CD4-positive, alpha-beta T cell treated with Interleukin-4 for 4 hours (primary cell): ENCODE measurements around the gene RASGRP2.

Experiments
- DNase-seq: peaks from one replicate; pipeline ENCODE4 v3.0.0-alpha.2; 2020

RASGRP2 gene

DNA sequence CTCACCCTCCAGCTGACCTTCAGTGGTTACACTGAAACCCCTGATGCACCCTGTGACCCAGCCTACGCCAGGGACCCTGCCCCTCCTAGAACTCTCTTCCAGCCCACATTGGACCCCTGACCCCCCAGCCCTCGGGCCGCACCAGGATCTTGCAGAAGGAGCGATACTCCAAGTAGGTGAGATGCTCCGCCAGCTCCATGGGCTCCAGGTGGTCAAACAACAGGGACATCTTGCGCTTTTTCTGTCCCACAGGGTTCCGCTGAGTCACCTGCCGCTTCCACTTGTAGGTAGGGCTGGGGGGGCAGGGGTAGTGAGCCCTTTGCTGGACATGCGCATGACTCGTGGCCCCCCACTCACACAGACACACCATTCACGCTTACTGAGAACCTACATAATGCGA lies 4.1 kb downstream of the RASGRP2 start:
- DNase-seq = no peak

DNA sequence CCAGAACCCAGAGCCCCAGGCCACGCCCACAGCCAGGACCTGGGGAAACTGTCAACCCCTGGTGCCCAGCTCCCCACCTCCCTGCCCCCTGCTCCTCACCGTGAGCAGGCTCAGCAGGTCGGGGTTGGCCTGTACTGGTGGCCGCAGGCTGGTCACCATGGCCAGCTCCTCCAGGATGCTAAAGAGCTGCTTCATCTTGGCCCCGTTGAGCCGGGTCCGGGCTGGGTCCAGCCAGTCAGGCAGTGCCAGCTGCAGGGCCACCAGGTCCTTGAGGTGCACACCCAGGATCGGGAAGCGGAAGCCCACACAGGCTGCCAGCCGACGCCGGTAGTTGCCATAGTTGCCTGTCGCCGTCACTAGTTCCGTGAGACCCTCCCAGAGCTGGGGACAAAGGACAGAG lies 7.3 kb downstream of the RASGRP2 start:
- no peak for DNase-seq

DNA sequence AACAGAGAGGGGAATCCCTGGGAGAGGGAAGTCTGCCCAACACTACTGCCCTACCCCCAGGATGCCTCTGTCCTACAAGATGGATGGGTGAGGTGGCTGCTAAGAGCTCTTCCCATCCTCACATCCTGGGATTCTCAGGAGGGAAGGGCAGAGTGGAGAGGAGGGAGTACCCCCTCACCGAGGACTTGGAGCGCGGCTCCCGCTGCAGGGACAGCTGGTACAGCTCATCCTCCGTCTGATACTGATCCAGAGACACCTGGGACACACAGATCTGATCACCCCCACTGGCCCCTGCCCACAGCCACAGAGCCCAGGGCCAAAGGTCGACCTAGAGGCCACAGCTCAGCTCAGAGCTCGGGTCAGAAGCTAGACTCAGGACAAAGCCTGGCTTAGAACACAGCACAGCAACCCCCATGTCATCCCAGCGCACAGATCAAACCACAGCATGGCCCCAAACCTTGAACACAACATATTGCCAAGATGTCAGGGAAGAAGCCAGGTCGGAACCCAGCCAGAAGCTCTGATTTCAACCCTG lies 8.2 kb downstream of the RASGRP2 start:
- no peak for DNase-seq

DNA sequence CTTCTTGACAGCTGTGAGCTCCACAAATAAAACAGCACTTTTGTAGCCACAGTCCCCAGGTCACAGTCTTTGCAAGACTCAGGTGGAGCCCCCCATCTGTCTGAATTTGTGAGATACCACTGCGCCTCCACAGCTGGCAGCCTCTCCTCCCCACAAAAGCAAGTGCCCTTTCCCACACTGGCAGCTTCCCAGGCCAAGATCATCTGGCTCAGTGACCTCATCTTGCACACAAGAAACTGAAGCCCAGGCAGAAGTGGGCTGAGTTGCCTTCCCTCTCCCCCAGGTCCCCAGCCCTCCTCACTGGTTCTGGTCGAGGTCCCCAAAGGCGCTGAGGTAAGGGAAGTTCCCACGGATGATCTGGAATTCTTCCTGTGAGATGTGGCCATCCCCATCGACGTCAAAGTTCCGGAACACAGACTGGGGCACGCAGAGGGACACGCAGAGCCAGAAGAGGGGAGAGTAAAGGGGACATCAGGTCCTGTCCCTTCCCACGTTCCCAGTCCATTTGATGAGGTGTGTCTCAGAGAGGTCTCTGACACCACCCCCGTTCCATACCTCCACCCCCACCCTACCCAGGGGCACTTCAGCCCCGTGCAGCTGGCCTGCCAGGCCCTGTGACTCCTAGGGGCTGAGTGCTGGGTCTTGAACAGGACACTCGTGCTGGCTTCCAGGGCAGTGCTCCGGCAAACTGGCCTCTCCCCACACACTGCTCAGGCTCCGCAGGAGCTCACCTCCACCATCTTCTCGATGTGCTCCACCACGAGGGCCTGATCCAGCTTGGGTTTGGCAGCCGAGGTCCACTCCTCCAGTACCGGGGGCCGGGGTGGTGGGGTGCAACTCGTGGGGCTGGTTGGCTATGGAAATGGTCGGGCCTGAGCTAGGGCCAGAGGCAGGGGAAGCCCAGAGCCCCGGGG lies 8.9 kb downstream of the RASGRP2 start:
- DNase-seq = no peak

DNA sequence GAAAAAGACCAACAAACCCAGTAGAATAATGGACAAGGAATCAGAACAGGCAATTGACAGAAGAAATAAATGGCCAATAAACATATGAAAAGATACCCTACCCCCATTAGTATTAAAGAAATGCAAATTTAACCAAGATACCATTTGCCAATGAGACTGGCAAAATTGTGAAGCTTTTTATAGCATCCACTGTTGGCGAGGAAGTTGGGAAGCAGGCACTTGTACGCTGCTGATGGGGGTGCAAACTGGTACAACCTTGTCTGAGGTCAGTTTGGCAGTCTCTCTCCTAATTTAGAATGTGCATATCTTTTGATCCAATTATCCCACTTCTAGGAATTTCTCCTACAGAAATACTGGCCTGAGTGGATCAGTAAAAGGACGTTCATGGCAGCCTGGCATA lies 12.3 kb downstream of the RASGRP2 start:
- DNase-seq = no peak

DNA sequence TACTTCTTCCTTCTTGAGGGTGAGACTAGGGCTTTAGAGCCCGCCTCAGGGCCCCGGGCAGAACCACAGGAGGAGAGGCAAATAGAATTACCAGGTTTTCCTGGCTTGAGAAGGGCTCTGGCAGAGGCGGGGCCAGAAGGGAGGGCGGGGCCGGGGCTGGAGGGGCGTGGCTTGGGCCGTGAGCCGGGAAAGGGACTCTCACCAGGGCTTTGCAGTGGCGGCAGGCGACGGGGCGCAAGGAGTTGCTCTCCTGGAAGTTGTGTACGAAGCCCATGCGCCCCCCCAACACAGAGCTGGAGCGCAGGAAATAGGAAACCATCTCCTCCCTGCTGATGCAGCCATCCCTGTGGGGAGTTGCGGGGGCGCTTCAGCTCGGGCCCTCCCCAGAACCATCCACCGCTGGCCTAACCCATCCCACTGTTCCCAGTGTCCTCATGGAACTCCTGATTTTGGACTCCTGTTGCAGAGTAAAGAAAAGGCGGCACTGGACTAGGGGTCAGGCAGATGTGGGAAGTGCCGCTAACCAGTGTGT lies 14.0 kb downstream of the RASGRP2 start:
- DNase-seq = no peak

DNA sequence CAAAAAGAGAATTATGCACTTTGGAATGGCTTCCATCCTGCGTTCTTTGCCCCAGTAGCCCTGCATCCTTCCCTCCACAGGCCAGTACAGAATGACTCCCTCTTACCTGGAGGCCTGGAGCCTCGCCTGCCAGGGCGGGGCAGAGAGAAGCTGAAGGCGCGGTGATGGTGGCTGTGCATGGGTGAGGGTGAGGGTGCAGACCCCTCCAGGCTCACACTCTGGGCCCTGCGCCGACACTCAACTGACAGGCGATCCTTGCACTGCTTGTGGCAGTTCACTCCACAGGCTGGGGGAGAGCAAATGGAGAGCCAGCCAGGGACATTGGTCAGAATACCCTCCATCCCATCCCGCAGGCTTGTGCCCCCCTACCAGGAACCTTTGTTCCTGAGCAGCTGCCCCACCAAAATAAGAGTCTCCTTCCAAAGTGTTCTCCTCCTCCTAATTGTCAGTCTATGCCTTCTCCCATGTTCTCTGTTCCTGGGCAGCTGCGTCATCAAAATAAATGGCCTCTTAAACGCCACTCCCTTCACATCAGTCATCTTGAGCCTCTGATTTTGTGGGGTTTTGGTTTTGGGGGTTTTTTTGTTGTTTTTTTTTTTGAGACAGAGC lies 15.1 kb downstream of the RASGRP2 start:
- DNase-seq = no peak

DNA sequence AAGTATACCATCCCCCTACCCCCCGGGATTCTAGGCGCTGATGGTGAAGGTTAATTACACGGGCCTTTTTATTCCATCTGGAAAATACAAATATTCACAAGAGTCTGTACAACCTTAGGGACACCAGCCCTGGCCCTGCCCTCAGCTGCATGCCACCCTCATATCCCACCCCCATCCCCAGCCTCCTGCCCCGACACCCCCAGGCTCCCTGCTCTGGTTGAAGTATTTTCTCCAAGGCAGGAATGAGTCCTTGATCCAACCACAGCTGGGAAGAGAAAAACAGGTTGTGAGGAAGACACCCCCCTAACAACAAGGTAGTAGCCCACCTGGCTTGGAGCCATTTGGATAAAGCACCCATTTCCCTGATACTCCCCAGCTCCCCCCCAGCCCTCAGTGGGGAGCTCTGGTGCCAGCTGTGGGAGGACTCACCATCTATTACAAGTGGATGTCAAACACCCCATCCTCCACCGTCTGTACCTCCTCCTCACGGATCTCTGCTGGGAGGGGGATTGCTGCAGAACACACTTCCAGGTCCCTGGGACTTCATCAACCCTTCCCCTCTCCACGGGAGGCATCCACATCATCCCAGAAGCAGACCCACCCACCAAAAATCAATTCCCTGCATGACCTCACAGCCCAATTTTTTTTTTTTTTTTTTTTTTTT lies 16.9 kb downstream of the RASGRP2 start:
- DNase-seq = no peak

DNA sequence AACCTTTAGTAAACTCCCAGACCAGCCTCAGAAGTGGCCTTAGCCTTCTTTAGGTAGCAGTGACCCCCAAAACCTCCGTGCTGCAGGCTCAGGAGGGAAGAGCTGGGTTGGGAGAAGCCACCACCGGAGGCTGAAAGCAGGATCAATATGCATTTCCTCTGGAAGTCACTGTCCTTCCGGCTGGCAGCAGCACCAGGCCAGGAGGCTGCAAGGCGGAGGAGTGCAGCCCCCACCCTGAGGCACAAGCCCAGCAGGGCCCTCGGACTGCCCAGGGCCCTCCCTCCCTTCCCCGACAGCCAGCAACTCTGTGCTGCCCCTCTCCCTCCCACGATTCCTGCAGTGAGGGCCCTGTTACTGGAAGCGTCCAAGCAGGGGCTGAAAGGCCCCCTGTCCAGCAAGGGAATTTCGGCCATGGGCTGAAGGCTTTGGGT lies 17.7 kb downstream of the RASGRP2 start:
- DNase-seq = no peak

DNA sequence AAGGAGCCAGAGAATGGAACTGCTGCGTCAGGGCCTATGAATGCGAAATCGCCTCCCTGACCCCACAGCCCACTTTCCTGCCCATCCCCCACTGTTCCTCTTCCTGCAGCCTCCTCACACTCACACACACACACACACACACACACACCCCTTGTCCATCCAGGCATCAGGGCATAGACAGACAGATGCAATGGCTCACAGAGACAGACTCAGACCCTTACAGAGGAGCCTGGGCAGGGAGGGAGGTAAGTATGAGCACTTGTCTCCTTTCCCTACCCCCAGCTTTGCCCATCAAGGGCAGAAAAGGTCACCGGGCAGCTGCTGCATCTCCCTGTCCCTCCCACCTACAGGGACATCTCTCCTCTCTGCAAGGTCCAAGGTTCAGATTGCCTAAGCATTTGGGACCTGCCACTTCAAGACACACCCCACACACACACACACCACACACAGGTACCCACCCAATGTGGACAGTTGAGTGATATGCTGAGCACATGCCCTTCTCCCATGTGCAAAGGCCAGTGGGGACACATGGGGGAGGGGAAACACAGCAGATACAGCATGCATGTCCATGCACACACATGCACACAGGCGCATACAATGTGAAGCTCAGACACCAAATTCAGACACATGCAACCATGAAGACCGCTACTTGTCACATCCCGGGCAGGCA lies 18.9 kb downstream of the RASGRP2 start:
- no peak for DNase-seq

DNA sequence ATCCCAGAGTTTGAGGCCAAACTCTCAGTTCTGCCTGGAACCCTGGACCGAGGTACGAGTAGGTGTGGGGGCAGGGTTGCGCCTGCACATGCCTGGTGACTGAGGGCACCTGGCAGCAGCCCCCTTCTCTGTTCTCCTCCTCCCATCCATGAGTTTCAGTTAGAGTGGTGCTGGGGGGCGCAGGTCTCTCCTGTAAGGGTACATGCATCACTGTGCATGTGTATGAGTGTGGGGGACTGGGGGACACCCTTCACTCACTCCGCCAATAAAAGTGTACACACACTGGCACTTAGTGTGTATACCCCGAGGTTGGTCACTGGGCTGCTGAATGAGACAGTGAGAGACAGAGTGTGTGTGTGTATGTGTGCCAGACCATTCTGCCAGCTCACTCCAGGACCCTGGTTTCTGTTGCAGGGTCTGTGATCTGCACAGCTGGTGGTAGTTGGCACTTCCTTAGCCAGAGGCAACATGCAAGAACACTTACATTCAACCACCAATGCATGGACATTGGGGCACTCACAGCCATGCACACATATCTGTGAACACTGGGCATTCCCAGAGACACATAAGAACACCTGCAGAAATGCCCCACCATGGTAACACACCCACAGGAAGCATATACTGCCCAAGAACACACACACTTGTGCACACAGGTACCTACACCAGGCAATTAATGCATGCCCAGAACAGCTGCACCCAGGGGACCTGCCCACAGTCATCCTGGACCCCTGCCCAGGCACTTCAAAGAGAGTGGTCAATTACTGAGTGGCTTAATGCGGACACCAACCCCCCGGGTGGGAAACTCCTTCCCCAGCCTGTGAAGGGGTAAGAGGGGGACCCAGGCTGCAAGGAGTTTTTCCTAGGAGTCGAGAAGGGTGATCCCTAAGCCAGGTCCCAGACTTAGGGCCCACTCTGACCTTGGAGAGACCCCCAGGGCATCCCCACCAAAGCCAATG lies 19.8 kb downstream of the RASGRP2 start:
- DNase-seq = no peak

DNA sequence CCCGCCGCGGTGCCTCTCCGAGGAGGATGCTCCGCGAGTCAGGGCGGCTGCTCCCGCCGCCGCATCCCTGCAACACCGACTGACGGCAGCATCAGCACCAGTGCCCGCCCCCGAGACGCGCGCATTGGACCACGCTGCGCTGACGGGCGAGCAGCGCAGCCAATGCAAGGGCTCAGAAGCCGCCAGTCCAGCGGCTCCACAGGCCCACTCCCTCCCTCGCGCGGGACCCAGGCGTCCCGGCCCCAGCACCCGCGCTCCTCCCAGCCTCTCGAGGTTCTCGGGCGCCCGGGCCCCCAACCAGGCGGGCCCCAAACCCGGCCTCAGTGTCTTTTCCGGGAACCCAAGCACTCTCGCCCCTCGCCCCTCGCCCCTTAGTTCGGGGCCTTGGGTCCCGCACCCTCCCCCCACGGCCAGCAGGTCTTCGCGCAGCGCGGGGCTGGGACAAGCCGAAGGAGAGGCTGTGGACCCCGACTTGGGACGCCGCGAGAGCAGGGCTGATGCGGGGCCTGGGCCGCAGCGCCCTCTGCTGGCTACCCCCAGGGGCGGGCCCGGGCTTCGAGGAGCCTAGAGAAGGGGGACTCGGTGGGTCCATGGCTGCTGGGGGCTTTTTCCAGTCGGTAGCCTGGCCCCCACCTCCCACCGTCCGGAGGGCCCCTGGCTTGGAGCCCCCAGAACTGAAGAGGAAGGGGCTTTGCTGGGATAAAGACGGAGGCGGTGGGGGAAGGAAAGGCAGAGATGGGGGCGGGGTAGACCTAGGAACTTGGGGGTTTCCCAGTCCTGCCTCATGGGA lies 20.6 kb downstream of the RASGRP2 start, which contains the start of gene NRXN2:
NRXN2 (minus strand) TSS at position 81 of the 790 bp plus-strand sequence. CDS start 9,498 bp downstream, outside the sequence.
- peak; percentile 82 for DNase-seq

DNA sequence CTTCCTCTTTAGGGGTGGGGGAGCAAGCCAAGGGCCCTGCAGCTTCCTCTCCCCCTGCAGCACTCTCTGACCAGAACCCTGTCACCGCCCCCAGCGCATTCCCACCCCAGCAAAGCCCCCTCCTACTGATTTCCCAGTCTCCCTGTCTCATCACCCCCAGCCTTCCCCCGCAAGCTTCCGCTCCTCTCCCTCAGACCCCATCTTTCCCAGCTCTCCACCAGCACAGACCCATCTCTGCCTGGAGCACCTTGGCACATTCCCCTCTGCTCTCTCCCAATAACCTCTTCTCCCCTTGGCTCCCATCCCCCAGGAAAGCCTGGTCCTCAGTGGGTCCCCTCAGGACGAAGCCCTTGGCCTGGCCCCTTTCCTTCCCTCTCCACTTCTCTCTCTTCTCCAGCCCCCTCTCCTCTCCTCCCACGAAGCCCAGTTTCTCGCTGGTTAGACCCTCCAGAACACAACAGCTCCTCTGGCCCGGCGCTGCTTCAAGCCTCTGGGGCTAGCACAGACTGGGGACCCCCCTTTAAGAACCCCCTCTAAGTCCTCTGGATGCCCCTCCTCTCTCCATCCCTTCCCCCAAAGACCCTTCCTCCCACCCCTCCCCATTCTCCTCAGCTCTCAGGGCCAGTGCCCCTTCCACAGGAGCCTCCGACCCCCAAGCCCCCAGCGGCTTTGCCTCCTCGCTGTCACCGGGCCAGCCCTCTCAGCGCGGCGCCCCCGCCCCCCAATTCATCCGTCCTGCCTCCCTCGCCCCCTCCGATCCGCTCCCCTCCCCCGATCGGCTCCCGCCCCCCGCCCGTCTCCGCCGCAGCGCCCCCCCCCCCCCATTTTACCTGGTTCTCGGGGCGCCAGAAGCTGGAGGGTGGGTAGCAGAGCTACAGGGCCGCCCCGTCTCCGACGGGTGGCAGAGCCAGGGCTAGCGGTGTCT lies 21.5 kb downstream of the RASGRP2 start:
- DNase-seq = no peak

DNA sequence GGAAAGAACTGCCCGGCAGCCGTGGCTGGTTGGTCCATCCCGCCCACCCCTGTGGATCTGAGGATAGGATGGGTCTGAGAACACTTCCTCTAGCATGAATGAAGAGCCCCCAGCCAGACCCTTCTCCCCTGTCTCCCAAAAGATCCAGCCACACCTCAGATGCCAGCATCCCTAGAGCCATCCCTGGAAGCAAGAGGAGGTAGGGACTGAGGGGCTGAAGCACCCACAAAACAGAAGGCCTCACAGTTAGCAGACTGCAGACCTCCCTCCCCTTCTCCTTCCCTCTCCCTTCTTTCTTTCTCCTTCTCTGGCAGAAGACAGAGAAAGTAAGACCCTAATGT lies 22.6 kb downstream of the RASGRP2 start:
- DNase-seq = no peak

DNA sequence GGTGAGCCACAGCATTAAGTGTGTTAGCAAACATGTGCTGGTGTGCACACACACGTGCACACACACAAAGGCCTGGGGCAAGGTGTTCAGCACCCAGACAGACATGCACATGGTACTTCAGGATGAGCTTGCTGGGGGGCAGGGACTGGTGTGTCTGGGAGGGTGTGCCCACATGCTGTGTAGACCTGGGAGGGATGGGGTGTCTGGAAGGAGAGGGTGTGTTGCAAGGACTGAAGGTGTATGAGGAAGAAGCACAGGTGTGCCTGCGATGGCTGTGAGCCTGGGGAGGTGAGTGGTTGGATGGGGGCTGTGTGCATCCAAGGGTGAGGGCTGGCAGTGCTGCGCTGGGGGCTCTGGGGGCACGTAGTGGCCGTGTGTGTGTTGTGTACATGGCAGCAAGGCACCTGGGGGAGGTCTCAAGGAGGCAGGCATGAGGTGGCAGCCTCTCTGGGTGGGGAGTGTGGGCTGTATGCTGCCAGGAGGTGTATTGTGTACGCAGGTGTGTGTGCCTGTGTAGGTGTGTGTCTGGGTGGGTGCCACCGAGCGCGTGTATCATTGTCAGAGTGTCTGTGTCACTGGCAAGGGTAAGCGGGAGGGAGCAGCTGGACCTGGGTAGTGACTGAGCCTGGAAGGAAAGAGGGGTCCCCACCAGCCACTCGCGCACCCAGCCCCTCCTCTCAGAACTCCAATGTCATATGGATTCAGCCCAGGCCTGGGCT lies 23.1 kb downstream of the RASGRP2 start:
- DNase-seq = no peak

DNA sequence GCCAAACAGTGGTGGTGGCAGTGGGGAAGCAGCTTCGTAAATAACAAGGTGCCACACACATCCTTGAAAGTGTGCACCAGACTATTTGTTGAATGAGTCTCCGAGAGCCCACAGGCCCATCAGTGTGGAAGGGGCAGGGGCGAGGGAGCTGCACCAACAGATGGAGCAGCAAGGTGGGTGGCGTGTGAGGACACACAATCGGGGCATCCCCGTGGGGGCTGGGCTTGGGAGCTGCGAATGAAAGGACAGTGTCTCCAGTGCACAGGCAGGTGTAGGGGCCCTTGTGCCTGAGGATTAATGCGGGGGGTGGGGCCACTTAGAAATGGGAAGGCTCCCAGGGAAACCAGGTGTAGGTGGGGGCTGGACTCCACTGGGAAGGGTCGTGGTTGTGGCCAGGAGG lies 23.8 kb downstream of the RASGRP2 start:
- no peak for DNase-seq

DNA sequence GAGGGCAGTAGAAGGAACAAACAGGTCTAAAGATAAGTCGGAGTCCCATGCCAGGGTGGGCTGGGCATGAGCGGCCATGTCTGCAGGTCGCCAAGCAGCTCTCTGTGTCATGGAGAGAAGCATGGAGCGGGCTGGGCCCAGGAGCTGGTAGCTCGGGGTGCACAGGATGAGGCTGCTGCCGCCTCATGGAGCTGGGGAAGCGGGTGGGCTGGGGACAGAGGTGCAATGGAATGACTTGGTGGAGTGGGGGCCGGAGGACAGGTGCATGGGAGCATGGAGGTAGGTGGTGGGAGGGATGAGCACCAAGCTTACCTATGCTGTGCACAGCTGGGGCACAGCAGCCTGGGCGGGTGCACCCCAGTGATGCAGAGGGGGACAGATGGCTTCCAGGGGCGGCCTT lies 24.5 kb downstream of the RASGRP2 start:
- no peak for DNase-seq

DNA sequence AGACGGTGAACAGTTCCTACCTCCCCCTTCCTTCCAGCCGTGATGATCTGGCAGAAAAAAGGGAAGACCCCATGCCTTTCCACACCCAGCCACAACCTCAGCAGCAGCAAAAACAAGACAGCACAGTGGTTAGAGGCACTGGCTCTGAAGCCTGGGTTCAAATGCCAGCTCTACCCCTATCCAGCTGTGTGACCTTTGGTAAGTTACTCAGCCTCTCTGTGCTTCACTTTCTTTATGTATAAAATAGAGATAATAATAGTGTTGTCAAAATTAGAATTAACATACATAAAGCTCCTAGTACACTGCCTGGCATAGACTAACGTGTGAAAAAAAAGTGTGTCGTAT lies 25.2 kb downstream of the RASGRP2 start:
- DNase-seq = no peak
